ENCODE results near the gene KIAA1217. TPM values are rescaled to one million over a fixed set of nuclear protein-coding genes. Genes with fewer than 3 reads are reported as not detected.

The KIAA1217 gene
- total and polyA plus RNA-seq, 3 donors from 2014 or later: 40.0 to 197 (median 134) TPM

GRCh38 chr10:24210501-24210900, 1.6 kb downstream of the KIAA1217 start:
- no peaks in the 10 kb centered on the region for H3K9me3 ChIP-seq
- H3K4me3 ChIP-seq: peak overlapping the region in 1 of 2 donors; percentile 62
- TF ChIP-seq, protein P1, sequence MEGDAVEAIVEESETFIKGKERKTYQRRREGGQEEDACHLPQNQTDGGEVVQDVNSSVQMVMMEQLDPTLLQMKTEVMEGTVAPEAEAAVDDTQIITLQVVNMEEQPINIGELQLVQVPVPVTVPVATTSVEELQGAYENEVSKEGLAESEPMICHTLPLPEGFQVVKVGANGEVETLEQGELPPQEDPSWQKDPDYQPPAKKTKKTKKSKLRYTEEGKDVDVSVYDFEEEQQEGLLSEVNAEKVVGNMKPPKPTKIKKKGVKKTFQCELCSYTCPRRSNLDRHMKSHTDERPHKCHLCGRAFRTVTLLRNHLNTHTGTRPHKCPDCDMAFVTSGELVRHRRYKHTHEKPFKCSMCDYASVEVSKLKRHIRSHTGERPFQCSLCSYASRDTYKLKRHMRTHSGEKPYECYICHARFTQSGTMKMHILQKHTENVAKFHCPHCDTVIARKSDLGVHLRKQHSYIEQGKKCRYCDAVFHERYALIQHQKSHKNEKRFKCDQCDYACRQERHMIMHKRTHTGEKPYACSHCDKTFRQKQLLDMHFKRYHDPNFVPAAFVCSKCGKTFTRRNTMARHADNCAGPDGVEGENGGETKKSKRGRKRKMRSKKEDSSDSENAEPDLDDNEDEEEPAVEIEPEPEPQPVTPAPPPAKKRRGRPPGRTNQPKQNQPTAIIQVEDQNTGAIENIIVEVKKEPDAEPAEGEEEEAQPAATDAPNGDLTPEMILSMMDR (IDR thresholded peaks at IDR 0.05): no peak
- intact Hi-C loops (cut with DNase I; ENCODE audit: low total_unique reads): no loop called here
- peaks cover 35% of the 10 kb centered on the region for H3K4me1 ChIP-seq
- H3K36me3 ChIP-seq (ENCODE audit: low read depth, missing control alignments): no peaks in the 10 kb centered on the region
- no peaks in the 10 kb centered on the region for H3K27me3 ChIP-seq
- DNase-seq: no peak
- peak overlapping the region in 1 of 2 donors; percentile 9 for H3K27ac ChIP-seq
- 63 to 65% methylated on average over 2 of the region's 2 CpGs for WGBS, 2 donors

- Histone ChIP-seq H3K27me3 (no peaks in the 10 kb centered on the region), H3K9me3 (no peaks in the 10 kb centered on the region), H3K36me3 (ENCODE audit: low read depth, missing control alignments) (no peaks in the 10 kb centered on the region), H3K27ac (no peak overlapping the region), H3K4me3 (no peak overlapping the region), H3K4me1 (peaks cover 26% of the 10 kb centered on the region)
- 80 to 90% methylated on average over 4 of the region's 4 CpGs for WGBS, 2 donors
- TF ChIP-seq, protein P1 (IDR thresholded peaks at IDR 0.05): no peak
- no peak for TF ChIP-seq POLR2A (IDR thresholded peaks at IDR 0.05)
- DNase-seq: no peak
- intact Hi-C loops (cut with DNase I; ENCODE audit: low total_unique reads): no loop called here
Observed at GRCh38 chr10:24213266-24213665, 4.3 kb downstream of the KIAA1217 start.

DNA sequence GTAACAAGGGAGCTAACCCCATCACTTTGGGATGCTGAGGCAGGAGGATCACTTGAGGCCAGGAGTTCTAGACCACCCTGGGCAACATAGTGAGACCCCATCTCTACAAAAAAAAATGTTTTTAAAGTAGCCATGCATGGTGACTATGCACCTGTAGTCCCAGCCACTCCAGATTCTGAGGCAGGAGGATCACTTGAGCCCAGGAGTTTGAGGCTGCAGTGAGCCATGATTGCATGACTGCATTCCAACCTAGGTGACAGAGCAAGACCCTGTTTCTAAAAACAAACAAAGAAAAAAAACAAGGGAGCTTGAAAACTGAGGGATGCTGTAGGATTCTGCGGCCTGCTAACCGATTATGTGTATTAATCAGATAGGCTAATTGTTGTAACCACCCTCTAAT, 4.9 kb downstream of the KIAA1217 start:
- Histone ChIP-seq H3K4me3 (no peak overlapping the region), H3K27me3 (no peaks in the 10 kb centered on the region), H3K27ac (no peak overlapping the region), H3K9me3 (no peaks in the 10 kb centered on the region), H3K36me3 (ENCODE audit: low read depth, missing control alignments) (no peaks in the 10 kb centered on the region), H3K4me1 (peaks cover 25% of the 10 kb centered on the region)
- WGBS, 2 donors: 87 to 94% methylated on average over 2 of the region's 2 CpGs
- DNase-seq: no peak
- TF ChIP-seq POLR2A (IDR thresholded peaks at IDR 0.05): no peak
- TF ChIP-seq, protein P1 (IDR thresholded peaks at IDR 0.05): no peak
- intact Hi-C loops (cut with DNase I; ENCODE audit: low total_unique reads): no loop called here

- H3K4me1 ChIP-seq: peaks cover 25% of the 10 kb centered on the region
Observed at GRCh38 chr10:24214762-24215161, 5.8 kb downstream of the KIAA1217 start.

DNA sequence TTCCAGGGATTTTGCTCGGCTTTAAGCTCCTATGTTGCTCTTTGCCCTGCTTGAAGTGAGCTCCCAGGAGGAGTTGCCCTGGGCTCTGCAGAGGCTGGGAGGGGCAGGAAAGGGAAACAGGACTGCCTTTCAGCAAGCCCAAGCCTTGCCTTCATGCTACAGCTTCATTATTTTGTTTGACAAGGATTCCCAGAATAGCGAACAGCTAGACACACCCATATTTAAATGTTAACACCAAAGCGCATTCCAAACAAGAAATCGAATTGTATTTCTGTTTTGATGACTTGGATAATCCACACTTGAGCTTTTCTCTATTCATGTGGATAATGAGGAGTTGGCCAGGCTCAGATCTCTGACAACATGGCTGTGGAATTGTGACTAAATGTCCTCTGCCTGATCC, 6.3 kb downstream of the KIAA1217 start:
- Histone ChIP-seq H3K9me3 (no peaks in the 10 kb centered on the region), H3K4me1 (peaks cover 25% of the 10 kb centered on the region), H3K27me3 (no peaks in the 10 kb centered on the region), H3K27ac (no peak overlapping the region), H3K36me3 (ENCODE audit: low read depth, missing control alignments) (no peaks in the 10 kb centered on the region), H3K4me3 (no peak overlapping the region)
- DNase-seq: no peak
- intact Hi-C loops (cut with DNase I; ENCODE audit: low total_unique reads): no loop called here
- TF ChIP-seq, protein P1 (IDR thresholded peaks at IDR 0.05): no peak
- TF ChIP-seq POLR2A (IDR thresholded peaks at IDR 0.05): no peak
- 57 to 66% methylated on average over 4 of the region's 4 CpGs for WGBS, 2 donors

More at GRCh38 chr10:24214762-24215161, 5.8 kb downstream of the KIAA1217 start:
- no peak overlapping the region for H3K27ac ChIP-seq
- no peaks in the 10 kb centered on the region for H3K27me3 ChIP-seq
- DNase-seq: no peak
- WGBS, 2 donors: 70 to 100% methylated on average over 3 to 5 of the region's 5 CpGs
- no peak overlapping the region for H3K4me3 ChIP-seq
- TF ChIP-seq, protein P1 (IDR thresholded peaks at IDR 0.05): no peak
- no peak for TF ChIP-seq POLR2A (IDR thresholded peaks at IDR 0.05)
- H3K36me3 ChIP-seq (ENCODE audit: low read depth, missing control alignments): no peaks in the 10 kb centered on the region
- H3K9me3 ChIP-seq: no peaks in the 10 kb centered on the region
- intact Hi-C loops (cut with DNase I; ENCODE audit: low total_unique reads): no loop called here
